Hypothalamus (tissue), 51 donors: ENCODE data around the gene OVCA2.

Experiments
- DNase-seq, 51 donors: peaks; one replicate each; lab custom pipeline; 2025; lab: John Stamatoyannopoulos, UW

OVCA2 gene

DNA sequence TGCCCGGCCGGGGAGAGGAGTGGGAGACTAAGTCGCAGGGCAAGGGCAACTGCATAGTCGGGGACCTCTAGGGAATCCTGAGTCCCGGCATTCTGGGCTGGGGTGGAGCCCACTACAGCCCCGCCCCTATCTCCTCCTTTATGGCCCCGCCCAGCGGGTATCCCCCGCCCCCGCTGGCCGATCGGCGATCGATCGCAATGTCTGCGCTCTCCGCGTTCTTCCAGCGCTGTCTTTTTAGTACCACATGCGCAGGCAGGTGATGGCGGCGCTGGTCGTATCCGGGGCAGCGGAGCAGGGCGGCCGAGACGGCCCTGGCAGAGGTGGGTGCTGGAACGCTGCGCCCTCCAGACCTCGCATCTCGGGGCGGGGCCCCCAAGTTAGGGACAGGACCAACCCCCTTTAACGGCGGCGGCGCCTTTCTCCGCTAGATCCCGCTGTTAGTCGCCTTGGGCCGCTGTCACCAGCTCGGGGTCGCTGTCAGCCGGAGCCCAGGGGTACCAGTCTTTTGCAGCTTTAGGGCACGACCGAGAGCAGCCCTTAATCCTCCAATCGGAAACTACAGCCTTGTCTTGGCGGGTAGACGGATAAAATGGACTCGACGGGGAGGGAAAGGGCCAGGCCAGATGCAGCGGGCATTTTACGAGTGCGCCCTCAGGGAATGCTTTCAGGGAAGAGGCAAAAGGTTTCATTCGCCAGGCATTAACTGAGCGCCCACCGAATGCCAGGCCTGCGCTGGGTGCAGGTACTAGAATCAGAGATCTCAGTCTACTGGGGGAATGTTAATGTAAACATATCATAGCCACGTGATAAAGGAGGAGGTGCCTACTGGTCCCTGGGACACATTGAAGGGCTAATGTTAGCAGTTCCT is 11.7 kb upstream of the OVCA2 start, which contains the start of gene DPH1:
Gene DPH1, plus strand, starts transcription at position 243 of the 868 bp plus-strand sequence. Its CDS starts 17 bp downstream, at position 260.
- DNase-seq, result peak in 49 of 51 donors; percentile 32 to 91 (median 79)

DNA sequence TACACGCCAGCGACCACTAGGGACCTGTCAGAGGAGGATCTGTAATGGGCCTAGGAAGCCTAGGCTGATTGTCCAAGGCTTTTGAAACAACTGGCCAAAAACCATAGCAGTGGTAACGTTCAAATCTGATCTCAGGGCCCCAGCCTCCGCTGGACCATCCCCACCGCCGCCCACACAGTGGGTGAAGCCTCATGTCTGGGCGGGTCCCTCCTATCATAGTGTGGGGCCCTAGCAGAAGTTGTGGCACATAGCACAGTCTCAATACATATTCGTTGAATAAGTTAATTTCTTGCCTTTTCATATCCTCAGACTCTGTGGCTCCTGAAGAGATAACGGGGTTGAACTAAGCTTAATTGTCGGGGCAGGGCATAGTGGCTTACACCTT is 11.1 kb upstream of the OVCA2 start:
- DNase-seq, result peak in 3 of 51 donors; percentile 28 to 38 (median 30)

DNA sequence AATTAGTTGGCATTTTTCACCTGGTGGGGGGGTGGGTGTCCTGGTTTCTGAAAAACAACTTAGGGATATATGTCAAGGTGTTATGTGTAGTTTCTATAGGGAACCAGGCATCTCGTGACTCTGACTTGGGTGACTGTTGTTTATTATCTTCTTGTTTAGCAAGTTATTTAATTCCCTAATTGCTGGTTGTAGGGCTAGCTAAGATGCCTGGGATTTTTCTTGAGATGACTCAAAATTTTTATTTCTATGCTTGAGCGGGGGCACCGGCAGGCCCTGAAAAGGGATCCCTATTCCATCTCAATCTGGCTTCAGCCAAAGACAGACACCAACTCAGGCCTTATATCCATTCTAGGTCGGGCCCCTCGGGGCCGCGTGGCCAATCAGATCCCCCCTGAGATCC is 8.7 kb upstream of the OVCA2 start:
- DNase-seq, result no peak

DNA sequence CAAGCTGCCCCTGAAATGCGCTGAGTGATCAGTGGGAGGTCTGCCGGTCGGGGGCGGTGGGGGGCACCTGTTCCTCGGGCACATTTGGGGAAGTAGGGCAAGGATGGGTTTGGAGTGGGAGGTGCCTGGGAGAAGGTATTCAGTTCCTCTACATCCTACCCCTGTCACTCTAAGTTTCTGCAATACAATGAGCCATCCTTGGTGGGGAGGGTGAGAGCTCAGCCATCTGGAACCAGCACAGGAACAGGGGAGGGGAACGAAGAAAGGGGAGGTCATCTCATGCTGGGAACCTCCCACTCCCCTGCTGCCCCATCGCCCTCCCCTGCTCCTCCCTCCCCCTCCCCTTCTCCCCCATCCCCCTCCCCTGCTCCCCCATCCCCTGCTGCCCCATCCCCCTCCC is 7.7 kb upstream of the OVCA2 start:
- no peak for DNase-seq

DNA sequence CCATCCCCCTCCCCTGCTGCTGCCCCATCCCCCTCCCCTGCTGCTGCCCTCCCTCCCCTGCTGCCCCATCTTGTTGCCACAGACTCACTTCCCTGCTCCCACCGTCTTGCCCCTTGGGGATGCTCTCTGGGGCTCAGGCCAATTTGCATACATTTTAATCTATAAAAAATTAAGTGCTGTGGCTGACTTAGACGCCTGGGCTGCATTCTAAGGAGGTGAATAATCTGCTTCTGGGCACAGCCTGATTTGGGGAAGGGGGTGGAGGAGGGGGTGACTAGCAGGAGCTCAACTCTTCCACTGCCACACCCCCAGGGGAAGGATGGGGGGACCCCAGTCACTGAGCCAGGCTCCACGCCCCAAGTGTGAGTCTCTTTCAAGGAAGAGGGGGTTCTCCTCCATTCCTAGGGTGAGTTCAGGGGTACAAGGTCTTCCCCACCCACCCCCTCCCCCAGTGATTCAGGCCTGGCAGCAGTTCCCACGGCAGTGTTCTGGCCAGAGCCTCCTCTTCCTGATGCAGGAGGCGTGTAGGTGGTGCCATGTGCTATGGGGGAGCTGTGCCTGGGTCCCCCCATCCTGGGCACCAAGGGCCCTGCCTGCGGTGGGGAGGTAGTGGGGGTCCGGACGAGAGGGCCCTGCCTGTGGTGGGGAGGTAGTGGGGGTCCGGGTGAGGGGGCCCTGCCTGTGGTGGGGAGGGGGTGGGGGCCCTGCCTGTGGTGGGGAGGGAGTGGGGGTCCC is 6.8 kb upstream of the OVCA2 start:
- DNase-seq, result no peak

DNA sequence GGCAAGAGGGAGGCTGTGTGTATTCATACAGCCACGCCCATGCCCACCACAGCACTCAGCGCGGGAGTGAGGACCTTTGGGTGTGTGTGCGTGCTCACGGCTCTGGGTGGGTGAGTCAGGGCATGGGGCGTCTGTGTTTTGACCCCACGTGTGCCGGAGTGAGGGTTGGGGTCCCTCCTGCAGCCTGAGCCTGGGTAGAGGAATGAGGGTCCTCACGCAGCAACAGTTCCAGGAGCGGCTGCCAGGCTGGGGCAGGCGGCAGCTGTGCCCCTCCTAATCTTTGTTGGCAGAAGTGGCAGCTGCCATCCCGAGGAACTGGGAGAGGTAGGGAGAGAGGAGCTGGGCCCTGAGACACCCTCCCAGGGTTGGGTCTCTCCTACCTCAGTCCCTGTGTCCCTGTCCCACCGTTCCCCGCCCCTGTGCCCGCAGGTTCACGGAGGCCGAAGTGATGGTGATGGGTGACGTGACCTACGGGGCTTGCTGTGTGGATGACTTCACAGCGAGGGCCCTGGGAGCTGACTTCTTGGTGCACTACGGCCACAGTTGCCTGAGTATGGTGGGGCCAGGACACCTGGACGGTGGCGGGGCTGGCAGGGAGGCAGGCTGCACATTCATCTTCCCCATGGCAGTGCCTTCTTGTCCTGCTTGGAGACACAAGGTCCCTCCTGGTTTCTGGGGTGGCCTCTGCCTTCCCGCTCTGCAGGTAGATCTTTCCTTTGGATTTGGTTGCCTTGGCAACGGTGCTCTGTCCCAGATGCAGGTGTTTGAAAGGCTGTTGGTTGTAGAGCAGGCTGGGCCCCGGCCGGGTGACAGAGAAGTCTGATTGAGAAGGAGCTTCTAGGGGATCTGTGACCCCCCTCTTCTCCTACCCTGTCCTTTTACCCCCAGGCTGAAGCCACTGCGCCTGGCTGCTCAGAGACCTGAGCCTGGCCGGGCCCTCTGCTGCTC is 6.0 kb upstream of the OVCA2 start:
- DNase-seq, result peak in 2 of 51 donors; percentile 11 to 13

DNA sequence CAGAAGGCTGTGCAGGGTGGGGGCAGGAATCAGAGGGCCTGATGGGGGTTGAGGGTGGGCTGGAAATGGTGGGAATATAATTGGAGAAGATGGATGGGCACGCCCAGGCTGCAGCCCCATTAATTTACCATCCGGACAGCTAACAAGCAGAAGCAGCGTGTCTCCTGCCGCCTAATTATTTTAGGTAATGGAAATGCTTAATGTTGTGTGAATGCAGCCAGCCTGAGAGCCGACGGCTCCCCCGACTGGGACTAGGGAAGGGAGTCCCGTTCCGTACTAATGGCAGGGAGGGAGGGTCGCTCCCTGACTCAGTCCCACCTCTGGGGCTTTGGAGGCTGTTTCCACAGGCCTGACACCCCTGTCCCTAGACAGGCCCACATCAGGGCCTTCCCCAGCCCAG is 4.7 kb upstream of the OVCA2 start:
- no peak for DNase-seq

DNA sequence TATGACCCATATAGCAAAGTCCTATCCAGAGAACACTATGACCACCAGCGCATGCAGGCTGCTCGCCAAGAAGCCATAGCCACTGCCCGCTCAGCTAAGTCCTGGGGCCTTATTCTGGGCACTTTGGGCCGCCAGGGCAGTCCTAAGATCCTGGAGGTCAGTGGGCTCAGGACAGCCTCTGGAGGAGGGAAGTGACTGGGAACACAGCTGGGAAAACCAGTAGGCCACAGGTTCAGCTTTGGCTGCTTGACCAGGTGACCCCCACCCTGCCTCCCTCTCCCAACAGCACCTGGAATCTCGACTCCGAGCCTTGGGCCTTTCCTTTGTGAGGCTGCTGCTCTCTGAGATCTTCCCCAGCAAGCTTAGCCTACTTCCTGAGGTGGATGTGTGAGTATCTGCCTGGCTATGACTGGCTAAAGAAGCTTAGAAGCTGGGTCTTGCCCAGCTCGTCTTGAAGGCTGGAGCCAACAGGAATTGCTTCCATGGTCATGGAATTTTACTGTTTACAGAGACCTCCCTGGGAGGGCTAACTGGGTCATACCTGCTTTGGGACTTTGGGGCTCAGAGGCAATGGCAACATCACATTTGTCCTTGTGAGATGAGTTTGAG is 1.5 kb upstream of the OVCA2 start:
- DNase-seq, result no peak

DNA sequence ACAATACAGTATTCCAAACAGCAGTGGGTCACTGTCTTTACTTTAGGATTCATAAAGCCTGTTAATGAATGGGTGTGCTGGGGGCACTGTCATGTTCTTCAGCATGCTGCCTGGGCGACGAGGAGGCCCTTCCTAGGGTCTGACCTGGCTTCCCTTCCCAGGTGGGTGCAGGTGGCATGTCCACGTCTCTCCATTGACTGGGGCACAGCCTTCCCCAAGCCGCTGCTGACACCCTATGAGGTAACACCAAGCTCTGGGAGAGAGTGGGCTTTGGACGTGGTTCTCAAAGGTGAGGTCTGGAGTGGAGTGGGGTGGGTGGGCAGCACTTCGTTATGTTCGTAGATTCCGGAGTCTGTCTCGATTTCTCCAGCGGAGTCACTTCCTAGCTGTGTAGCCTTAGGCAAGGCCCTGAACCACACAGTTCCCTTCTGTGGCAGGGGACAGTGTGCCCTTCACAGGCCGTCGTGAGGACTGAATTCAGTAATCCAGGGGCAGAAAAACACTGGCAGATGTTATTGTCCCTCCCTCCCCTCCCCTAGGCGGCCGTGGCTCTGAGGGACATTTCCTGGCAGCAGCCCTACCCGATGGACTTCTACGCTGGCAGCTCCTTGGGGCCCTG is 771 bp upstream of the OVCA2 start:
- DNase-seq, result peak in 5 of 51 donors; percentile 28 to 79 (median 64)

DNA sequence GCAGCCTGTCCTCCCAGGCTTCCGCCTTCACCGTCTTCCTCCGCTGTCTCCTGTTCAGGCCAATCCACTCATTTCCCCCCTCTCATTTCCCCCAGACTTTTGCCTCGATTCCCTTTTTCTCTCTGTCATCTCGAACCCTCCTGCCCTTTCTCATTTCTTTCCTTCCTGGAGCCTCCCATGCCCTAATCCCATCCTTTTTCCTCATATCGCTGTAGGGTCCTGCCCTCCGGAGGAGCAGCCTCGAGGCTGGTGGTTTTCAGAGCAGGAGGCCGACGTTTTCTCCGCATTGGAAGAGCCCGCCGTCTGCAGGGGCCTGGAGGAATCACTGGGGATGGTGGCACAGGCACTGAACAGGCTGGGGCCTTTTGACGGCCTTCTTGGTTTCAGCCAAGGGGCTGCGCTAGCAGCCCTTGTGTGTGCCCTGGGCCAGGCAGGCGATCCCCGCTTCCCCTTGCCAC is 597 bp downstream of the OVCA2 start:
- peak in 4 of 51 donors; percentile 44 to 64 (median 55) for DNase-seq

DNA sequence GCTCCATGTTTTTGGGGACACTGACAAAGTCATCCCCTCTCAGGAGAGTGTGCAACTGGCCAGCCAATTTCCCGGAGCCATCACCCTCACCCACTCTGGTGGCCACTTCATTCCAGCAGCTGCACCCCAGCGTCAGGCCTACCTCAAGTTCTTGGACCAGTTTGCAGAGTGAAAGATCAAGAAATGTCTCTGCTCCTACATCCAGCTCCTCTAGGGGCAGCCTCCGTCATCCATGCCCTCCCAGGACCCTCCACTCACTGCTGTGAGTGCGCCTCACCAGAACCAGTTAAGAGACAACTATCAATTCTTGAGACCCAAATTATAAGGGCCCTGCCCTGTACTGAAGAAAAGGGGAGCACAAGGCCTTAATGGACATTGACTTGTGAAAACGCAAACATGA is 1.1 kb downstream of the OVCA2 start:
- no peak for DNase-seq

DNA sequence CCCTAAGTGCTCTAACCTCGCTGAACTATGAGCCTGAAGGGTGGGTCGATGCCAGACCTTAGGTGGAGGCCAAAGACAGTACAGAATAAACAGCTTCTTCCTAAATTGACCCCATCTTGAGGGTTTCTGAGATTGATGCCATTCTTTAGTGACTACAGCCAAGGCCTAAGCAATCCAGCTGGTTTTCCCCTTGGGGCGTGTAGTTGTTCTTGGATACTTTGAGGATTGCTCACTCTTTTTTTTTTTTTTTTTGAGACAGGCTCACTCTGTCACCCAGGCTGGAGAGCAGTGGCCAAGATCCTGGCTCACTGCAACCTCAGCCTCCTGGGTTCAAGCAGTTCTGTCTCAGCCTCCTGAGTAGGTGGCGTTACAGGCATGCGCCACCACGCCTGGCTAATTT is 2.0 kb downstream of the OVCA2 start:
- no peak for DNase-seq

DNA sequence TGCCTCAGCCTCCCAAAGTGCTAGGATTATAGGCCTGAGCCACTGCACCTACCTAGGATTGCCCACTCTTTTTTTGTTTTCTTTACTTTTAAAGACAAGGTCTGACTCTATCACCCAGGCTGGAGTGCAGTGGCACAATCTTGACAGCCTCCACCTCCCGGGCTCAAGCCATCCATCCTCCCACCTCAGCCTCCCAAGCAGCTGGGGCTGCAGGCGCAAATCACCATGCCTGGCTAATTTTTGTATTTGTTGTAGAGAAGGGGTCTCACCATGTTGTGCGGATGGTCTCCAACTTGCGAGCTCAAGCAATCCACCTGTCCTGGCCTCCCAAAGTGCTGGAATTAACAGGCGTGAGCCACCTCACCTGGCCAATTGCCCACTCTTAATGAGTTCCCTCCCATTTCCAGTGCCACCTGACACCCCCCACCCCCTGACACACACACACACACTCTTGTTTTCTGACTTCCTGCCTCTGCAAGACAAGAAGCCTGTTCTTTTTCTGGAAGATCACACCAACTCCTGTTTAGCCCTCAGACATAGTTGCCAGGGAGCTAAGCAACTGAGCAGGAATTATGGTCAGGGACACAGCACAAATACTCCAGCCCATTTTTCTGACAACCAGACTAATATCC is 2.6 kb downstream of the OVCA2 start:
- DNase-seq, result no peak

DNA sequence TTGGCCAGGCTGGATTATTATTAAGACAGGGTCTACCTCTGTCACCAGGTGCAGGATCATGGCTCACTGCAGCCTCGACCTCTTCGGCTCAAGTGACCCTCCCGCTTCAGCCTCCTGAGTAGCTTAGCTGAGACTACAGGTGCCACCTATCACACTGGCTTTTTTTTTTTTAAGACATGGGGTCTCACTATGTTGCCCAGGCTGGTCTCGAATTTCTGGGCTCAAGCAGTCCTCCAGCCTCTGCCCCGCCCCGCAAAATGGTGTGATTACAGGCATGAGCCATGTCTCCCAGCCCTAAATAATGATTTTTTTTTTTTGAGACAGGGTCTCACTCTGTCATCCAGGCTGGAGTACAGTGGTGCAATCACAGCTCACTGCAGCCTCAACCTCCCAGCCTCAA is 5.8 kb downstream of the OVCA2 start:
- no peak for DNase-seq

DNA sequence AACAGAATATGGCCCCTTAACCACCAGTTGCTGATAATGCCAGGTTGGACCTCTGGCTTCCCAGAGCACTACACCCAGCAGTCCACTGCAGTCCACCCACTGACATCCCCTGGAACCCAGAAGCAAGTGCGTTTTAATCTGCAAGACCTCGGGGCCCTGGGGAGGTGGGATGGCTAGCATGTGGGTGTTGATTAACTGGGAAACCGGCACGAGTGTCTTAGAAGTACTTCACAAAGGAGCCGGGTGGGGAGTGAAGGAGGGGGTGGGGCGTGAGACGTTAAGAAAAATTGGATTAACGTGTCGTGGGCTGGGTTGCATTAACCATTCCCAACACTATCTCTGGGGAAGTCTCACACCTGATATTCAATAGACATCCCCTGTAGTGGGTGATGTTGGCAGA is 7.0 kb downstream of the OVCA2 start:
- no peak for DNase-seq

DNA sequence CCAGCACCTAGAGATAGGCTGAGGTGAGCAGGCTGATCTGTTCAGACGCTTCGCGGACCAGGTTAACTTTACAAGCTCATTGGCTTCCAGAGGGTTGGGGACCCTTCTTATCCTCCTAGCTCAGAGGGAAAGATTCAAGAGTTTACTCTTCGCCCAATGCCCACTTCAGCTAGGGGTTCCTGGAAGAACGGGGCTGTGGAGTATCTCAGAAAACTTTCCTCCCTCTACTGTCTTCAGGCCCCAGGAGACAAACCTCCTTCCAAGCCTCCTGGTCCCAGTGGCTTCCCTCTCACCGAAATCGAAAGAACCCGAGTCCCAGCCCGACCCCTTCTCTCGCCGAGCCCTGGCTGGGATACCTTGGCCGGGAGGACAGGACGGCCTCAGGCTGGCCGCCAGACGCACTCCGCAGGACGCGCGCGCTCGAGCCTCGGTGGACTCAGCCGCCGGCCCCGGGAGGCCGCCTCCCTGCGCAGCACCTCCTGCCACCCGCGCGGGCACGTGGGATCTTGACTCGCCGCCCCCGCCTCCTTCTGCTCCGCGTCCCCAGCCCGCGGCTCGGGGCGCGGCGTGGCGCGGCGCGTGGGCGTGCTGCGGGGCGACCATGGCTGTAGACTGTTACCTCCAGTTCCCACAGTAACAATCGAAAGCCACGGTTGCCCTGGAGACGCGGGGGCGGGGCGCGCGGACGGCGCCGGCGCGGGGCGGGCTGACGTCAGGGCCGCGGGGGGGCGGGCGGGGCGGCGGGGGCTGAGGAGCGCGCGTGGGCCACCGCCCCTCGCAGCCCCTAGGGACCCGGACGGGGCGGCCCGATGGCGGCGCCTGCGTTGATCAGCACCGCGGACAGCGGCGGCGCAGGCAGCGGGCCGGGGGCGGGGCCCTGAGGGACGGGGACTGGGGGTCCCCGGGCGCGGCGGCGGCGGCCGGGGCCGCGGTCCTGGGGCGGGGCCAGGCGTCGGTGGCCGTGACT is 7.8 kb downstream of the OVCA2 start:
- DNase-seq, result peak in 46 of 51 donors; percentile 38 to 82 (median 64)

DNA sequence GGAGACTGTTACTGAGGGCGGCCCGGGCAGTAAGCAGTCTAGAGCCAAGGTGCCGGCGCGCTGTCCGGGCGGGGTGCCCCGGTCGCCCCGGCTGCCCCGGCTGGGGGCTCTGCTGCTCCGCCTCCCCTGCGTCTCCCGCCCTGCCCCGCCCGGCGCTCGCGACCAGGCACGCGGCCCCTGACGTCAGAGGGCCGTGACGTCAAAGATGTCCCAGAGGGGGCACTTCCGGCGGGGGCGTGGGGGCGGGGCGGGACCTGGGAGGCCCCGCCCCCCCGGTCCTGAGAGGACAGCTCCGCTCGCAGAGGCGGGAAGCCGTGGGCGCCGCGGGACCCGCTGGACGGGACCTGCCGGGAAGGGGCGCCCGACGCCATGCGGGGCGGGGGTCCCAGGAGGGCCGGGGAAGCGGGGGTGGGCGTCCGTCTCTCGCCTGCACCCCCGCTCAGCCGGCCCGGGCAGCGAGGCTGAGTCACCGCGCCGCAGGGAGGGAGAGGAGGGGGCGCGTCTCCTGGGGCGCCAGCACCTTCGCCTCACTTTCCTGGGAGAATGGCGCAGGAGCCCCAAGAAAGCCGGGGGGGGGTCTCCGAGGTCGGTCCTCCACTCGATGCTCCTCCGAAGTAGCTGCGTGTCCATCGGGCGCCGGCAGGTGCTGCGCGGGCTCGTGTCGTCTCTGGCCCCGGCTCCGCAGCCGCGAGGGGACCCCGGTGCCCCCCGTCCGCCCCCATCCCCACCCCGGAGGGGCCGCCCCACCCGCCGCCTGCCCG is 8.7 kb downstream of the OVCA2 start:
- DNase-seq, result peak in 40 of 51 donors; percentile 20 to 86 (median 62)
